HepG2 (cell line): ENCODE results near the gene GRK6. TPM values are rescaled to one million over a fixed set of nuclear protein-coding genes. Genes with fewer than 3 reads are reported as not detected.

Experiments
- ATAC-seq: fragments of 200-7000 bp; cut with Tn5 transposase; 3 replicates; pipeline ENCODE4 v1.9.1; 2020; ENCODE audit warnings: mild to moderate bottlenecking, moderate library complexity
- BruUV-seq: library from RNA; stranded (reverse); fragments of 400-500 nt; replicated peaks from 2 replicates; lab custom pipeline; 2021; lab: Mats Ljungman, UMichigan
- CTCF ChIA-PET: fragments of 300-600 bp; formaldehyde crosslinking; extraction: SDS; loops from one replicate; lab custom pipeline; 2021; ENCODE audit warnings: low total read pairs, inconsistent platforms, low intra/inter-chr PET ratio; lab: Yijun Ruan, JAX
- POLR2A ChIA-PET: fragments of 350-600 bp; sonication (Branson Sonifier 250); formaldehyde crosslinking; loops from one replicate; lab custom pipeline; 2020; ENCODE audit warnings: antibody characterized with exemption, inconsistent platforms; lab: Yijun Ruan, JAX
- DNase-seq: peaks from one replicate; pipeline ENCODE4 v3.0.0-alpha.2; 2015; ENCODE audit warnings: low spot score
- FAIRE-seq: peaks from 3 replicates; lab custom pipeline; 2011; peaks lifted over from hg19 to GRCh38; lab: Jason Lieb, UNC
- H2AFZ ChIP-seq: one replicate; pipeline ENCODE4 v1.6.1; 2011; ENCODE audit warnings: low read length, inconsistent platforms
- H3K27ac ChIP-seq: fragments of 300-600 bp; 3 replicates; pipeline ENCODE4 v1.8.0; 2011; ENCODE audit warnings: mixed run types, mild to moderate bottlenecking, mixed read lengths, low read length, inconsistent platforms; ENCODE audit not compliant: insufficient read depth; ENCODE audit errors: extremely low read length
- H3K27me3 ChIP-seq, 2 experiments: fragments of 200-600 bp in 1 of 2; 2 replicates in 1 of 2; 3 replicates in 1 of 2; pipeline versions ENCODE4 v1.6.0 to v1.8.0; 2011; ENCODE audit warnings: low read length in 2 of 2, mild to moderate bottlenecking in 2 of 2, moderate library complexity in 2 of 2, inconsistent platforms in 1 of 2; ENCODE audit not compliant: insufficient read depth in 2 of 2, control insufficient read depth in 1 of 2
- H3K36me3 ChIP-seq, 2 experiments: fragments of 200-600 bp in 1 of 2; replicated peaks in 1 of 2; 2 replicates in 1 of 2; 3 replicates in 1 of 2; pipeline versions ENCODE4 v1.5.1 to v1.8.0; 2011; ENCODE audit warnings: low read length in 2 of 2, inconsistent platforms in 1 of 2; ENCODE audit not compliant: insufficient read depth in 2 of 2, control insufficient read depth in 1 of 2
- H3K4me1 ChIP-seq: 2 replicates; pipeline ENCODE4 v1.5.1; 2012; ENCODE audit warnings: low read length, inconsistent platforms; ENCODE audit not compliant: insufficient read depth
- H3K4me2 ChIP-seq: 2 replicates; pipeline ENCODE4 v1.6.0; 2011; ENCODE audit warnings: low read depth, low read length, inconsistent platforms
- H3K4me3 ChIP-seq, 3 experiments: fragments of 200-600 bp in 1 of 3; sonication (generic), shearing (Covaris generic) in 1 of 3; replicated peaks in 1 of 3; 2 replicates each; pipeline ENCODE4 v1.5.1; 2011 to 2016; ENCODE audit warnings: low read length in 3 of 3, inconsistent platforms in 2 of 3, low read depth in 2 of 3, mild to moderate bottlenecking in 2 of 3, control low read depth in 1 of 3, mixed read lengths in 1 of 3; ENCODE audit not compliant: insufficient read depth in 1 of 3
- H3K79me2 ChIP-seq: one replicate; pipeline ENCODE4 v1.6.1; 2011; ENCODE audit warnings: low read length, inconsistent platforms; ENCODE audit not compliant: insufficient read depth
- H3K9ac ChIP-seq: 2 replicates; pipeline ENCODE4 v1.6.0; 2011; ENCODE audit warnings: mild to moderate bottlenecking, low read depth, low read length, inconsistent platforms; ENCODE audit not compliant: insufficient read depth
- H3K9me3 ChIP-seq: 2 replicates; pipeline ENCODE4 v1.5.1; 2012; ENCODE audit warnings: mild to moderate bottlenecking, low read length
- H4K20me1 ChIP-seq: 2 replicates; pipeline ENCODE4 v1.6.0; 2011; ENCODE audit warnings: inconsistent platforms, mild to moderate bottlenecking, low read length, moderate library complexity; ENCODE audit not compliant: insufficient read depth
- CTCF ChIP-seq: sonication (generic); formaldehyde crosslinking; IDR thresholded peaks from 2 replicates; pipeline ENCODE4 v1.5.0; 2020; ENCODE audit warnings: mild to moderate bottlenecking, missing genetic modification reagents, moderate library complexity
- GRHL1 ChIP-seq: sonication (generic); formaldehyde crosslinking; conservative IDR thresholded peaks from 2 replicates; pipeline ENCODE4 v1.8.0; 2022; ENCODE audit warnings: missing genetic modification reagents
- HNF4A ChIP-seq: sonication (generic); formaldehyde crosslinking; IDR thresholded peaks from 2 replicates; pipeline ENCODE4 v1.4.0; 2020; ENCODE audit warnings: missing genetic modification reagents
- MZF1 ChIP-seq: sonication (generic); formaldehyde crosslinking; IDR thresholded peaks from 2 replicates; pipeline ENCODE4 v1.8.1; 2023; ENCODE audit warnings: mild to moderate bottlenecking, missing genetic modification reagents, borderline replicate concordance
- SETDB1 ChIP-seq: sonication (generic); formaldehyde crosslinking; IDR thresholded peaks from 2 replicates; pipeline ENCODE4 v1.5.1; 2020; ENCODE audit warnings: missing genetic modification reagents, mild to moderate bottlenecking, borderline replicate concordance
- SRSF1 ChIP-seq: fragments of 200-400 bp; formaldehyde crosslinking; optimal IDR thresholded peaks from 2 replicates; pipeline ENCODE3; 2017; ENCODE audit warnings: mild to moderate bottlenecking, low read depth, low read length, moderate library complexity
- TFAP4 ChIP-seq: sonication (generic); IDR thresholded peaks from 2 replicates; pipeline ENCODE4 v1.6.1; 2016; ENCODE audit warnings: low read depth, borderline replicate concordance
- TRAFD1 ChIP-seq: sonication (generic); formaldehyde crosslinking; IDR thresholded peaks from 2 replicates; pipeline ENCODE4 v1.5.1; 2020; ENCODE audit warnings: missing genetic modification reagents, mild to moderate bottlenecking, borderline replicate concordance
- ZBTB7B ChIP-seq: sonication (generic); formaldehyde crosslinking; IDR thresholded peaks from 2 replicates; pipeline ENCODE4 v1.4.0; 2020; ENCODE audit warnings: missing genetic modification reagents
- ZFP82 ChIP-seq: sonication (generic); formaldehyde crosslinking; IDR thresholded peaks from 2 replicates; pipeline ENCODE4 v1.5.1; 2020; ENCODE audit warnings: mild to moderate bottlenecking, missing genetic modification reagents, borderline replicate concordance
- ZMAT3 ChIP-seq: sonication (generic); formaldehyde crosslinking; conservative IDR thresholded peaks from 2 replicates; pipeline ENCODE4 v1.7.0; 2021; ENCODE audit warnings: missing genetic modification reagents
- ZNF234 ChIP-seq: sonication (generic); formaldehyde crosslinking; conservative IDR thresholded peaks from 2 replicates; pipeline ENCODE4 v1.5.1; 2020; ENCODE audit warnings: mild to moderate bottlenecking, missing genetic modification reagents
- ZNF891 ChIP-seq: sonication (generic); formaldehyde crosslinking; IDR thresholded peaks from 2 replicates; pipeline ENCODE4 v1.5.0; 2020; ENCODE audit warnings: mild to moderate bottlenecking, missing genetic modification reagents
- WGBS: methylation state at CpG from one replicate; pipeline ENCODE4 v1.1.6; 2017; ENCODE audit warnings: low lambda C conversion rate; 5-methylcytosine and 5-hydroxymethylcytosine counted together
- in situ Hi-C: cut with HindIII; loops from 2 replicates; pipeline ENCODE4 v1.10.0; 2017; ENCODE audit warnings: low pct_unique_long_range_greater_than_20kb; ENCODE audit not compliant: extremely low pct_ligation_motif_present
- intact Hi-C: fragments of 100-400 bp; cut with micrococcal nuclease; formaldehyde crosslinking; loops from one replicate; pipeline ENCODE4 v1.10.0; 2022; ENCODE audit not compliant: unreplicated experiment
- polyA plus RNA-seq, 8 experiments: library from polyadenylated mRNA; depleted of rRNA in 3 of 8; stranded (reverse) in 7 of 8; unstranded in 1 of 8; fragments of >200 nt; fragmentation: Illumina TruSeq in 4 of 8; extraction: Trizol in 4 of 8; gene quantifications; 2 replicates each; pipeline versions ENCODE4 v1.2.1 to v1.2.3, GENCODE V29; 2011 to 2016; ENCODE audit warnings: low read depth in 4 of 8, missing spikeins in 1 of 8, mixed read lengths in 1 of 8; ENCODE audit not compliant: insufficient read depth in 1 of 8
- total RNA-seq, 5 experiments: library from RNA; depleted of rRNA; stranded (reverse); fragments of >200 nt; fragmentation: Illumina TruSeq; extraction: Trizol; gene quantifications; 2 replicates each; pipeline ENCODE4 v1.2.3, GENCODE V29; 2016; ENCODE audit warnings: low read depth in 1 of 5

GRK6 gene
- total and polyA plus RNA-seq, 2 of the 13 experiments (the other 11 are each of a cell fraction or from before 2014, with no cell fraction given): 13.2 to 19.9 TPM

GRCh38 chr5:177388521-177389052 lies 37.9 kb upstream of the GRK6 start (continued):
- TF ChIP-seq SRSF1: no peak
- no peak for TF ChIP-seq ZNF234 (CRISPR knock-in tag)
- TF ChIP-seq MZF1: no peak
- no peak for TF ChIP-seq TRAFD1 (CRISPR knock-in tag)
- no peak for TF ChIP-seq HNF4A (CRISPR knock-in tag)
- TF ChIP-seq ZNF891 (CRISPR knock-in tag): no peak
- no peak for TF ChIP-seq TFAP4
- TF ChIP-seq, all 625 proteins: peak for 0

- H3K27me3 ChIP-seq: peaks cover 8 to 48% of the 10 kb centered on the region in 2 experiments; a peak in 4 of 5 replicates
- ChIA-PET POLR2A (interaction anchor here (0.7 to 7.3 kb wide), 11 partner anchors 9 to 302 kb away, joined by 3 to 79 read pairs (median 4); partner anchors contain the start of genes FGFR4, GRK6 and PDLIM7), CTCF (interaction anchor here (0.9 to 3.7 kb wide), 5 partner anchors 19 to 111 kb away, joined by 3 to 54 read pairs (median 10); no protein-coding TSS in a partner anchor)
- H3K4me1 ChIP-seq: peaks cover 38% of the 10 kb centered on the region
- no peak overlapping the region for H3K27ac ChIP-seq
- H3K79me2 ChIP-seq: no peaks in the 10 kb centered on the region
- 12% methylated on average over 14 of the region's 21 CpGs for WGBS
- ATAC-seq (peak; percentile 54), FAIRE-seq (no peak), DNase-seq (peak; percentile 21)
- H3K9me3 ChIP-seq: no peaks in the 10 kb centered on the region
- H4K20me1 ChIP-seq: no peaks in the 10 kb centered on the region
- no TSS peak for BruUV-seq
- peak overlapping the region in 1 of 3 experiments; percentile 7; a peak in 1 of 6 replicates for H3K4me3 ChIP-seq
- H3K4me2 ChIP-seq: peak overlapping the region; percentile 67
- no peaks in the 10 kb centered on the region for H3K36me3 ChIP-seq
- in situ Hi-C loops (loop anchor here (5.0 kb wide), 1 partner anchor 68 kb away; no protein-coding TSS in a partner anchor), intact Hi-C loops (loop anchor here (1.0 to 2.0 kb wide), 3 partner anchors 65 to 111 kb away; no protein-coding TSS in a partner anchor)
- H2AFZ ChIP-seq: peak overlapping the region; percentile 28
- H3K9ac ChIP-seq: peak overlapping the region; percentile 26; the same call in 1 of the 2 replicates
- TF ChIP-seq CTCF (CRISPR knock-in tag) (peak; percentile 30; the same call in 1 of the 2 replicates), ZMAT3 (CRISPR knock-in tag) (no peak), GRHL1 (CRISPR knock-in tag) (no peak), ZBTB7B (CRISPR knock-in tag) (no peak), SETDB1 (CRISPR knock-in tag) (no peak), ZFP82 (CRISPR knock-in tag) (no peak)
Measured at GRCh38 chr5:177389241-177390169, 37.0 kb upstream of the GRK6 start.
